Body of pancreas (tissue), 4 donors: Measurements from ENCODE around the gene CDKL5. TPM values are rescaled to one million over a fixed set of nuclear protein-coding genes. Genes with fewer than 3 reads are reported as not detected.

Experiments
- ATAC-seq: fragments of 150-250 bp; one replicate; pipeline ENCODE4 v1.9.1; 2016
- DNase-seq, 4 donors: peaks; one replicate each; pipeline ENCODE4 v3.0.0-alpha.2; 2019
- H3K27ac ChIP-seq, 4 donors: fragments of 200-600 bp; sonication (generic); 1 replicate in 3 of 4; 2 replicates in 1 of 4; pipeline versions ENCODE4 v1.5.1 to v1.6.1; 2016 to 2019; ENCODE audit warnings: mild to moderate bottlenecking in 1 of 4, mixed read lengths in 1 of 4, moderate library complexity in 1 of 4
- H3K27me3 ChIP-seq, 2 donors: fragments of 200-600 bp; sonication (generic); one replicate each; pipeline ENCODE4 v1.6.0; 2016; ENCODE audit warnings: mild to moderate bottlenecking in 1 of 2
- H3K36me3 ChIP-seq, 2 donors: fragments of 200-600 bp; sonication (generic); replicated peaks in 1 of 2; 2 replicates each; pipeline ENCODE4 v1.5.1; 2016; ENCODE audit warnings: low read depth in 2 of 2; ENCODE audit not compliant: insufficient read depth in 1 of 2
- H3K4me1 ChIP-seq: fragments of 200-600 bp; sonication (generic); one replicate; pipeline ENCODE4 v1.6.0; 2016
- H3K4me3 ChIP-seq, 2 donors: fragments of 200-600 bp; sonication (generic); 1 replicate in 1 of 2; 2 replicates in 1 of 2; pipeline ENCODE4 v1.5.1; 2016 to 2019
- H3K9me3 ChIP-seq, 3 donors: fragments of 200-600 bp; sonication (generic); 1 replicate in 2 of 3; 2 replicates in 1 of 3; pipeline ENCODE4 v1.5.1; 2016
- CTCF ChIP-seq, 7 experiments: fragments of 450-650 bp in 4 of 7; fragments of 200-600 bp in 3 of 7; sonication (generic) in 3 of 7; IDR thresholded peaks; one replicate each; pipeline ENCODE4 v1.5.1; 2016 to 2019; ENCODE audit warnings: antibody characterized with exemption in 7 of 7
- POLR2A ChIP-seq, 3 donors: fragments of 450-650 bp; IDR thresholded peaks; one replicate each; pipeline ENCODE4 v1.6.1; 2016; ENCODE audit warnings: antibody characterized with exemption in 3 of 3, mild to moderate bottlenecking in 2 of 3
- WGBS, 2 donors: methylation state at CpG; one replicate each; pipeline ENCODE4 v1.1.5; 2017; 5-methylcytosine and 5-hydroxymethylcytosine counted together
- intact Hi-C: fragments of 100-400 bp; cut with DNase I; formaldehyde crosslinking; loops from one replicate; pipeline ENCODE4 v1.15.1; 2023
- total RNA-seq, 2 donors: library from RNA; depleted of rRNA; stranded (reverse); fragments of >200 nt; gene quantifications; one replicate each; pipeline ENCODE4 v1.1.0, GENCODE V29; 2016

CDKL5 gene
- total RNA-seq, 2 donors from 2014 or later: 3.6 to 5.7 TPM

- H3K27ac ChIP-seq: peak overlapping the region in 3 of 4 donors; percentile 26 to 36 (median 28)
- ATAC-seq: no peak
- no peak for DNase-seq
- H3K4me3 ChIP-seq: no peak overlapping the region
- no peak for TF ChIP-seq CTCF (IDR thresholded peaks at IDR 0.05)
- TF ChIP-seq POLR2A (IDR thresholded peaks at IDR 0.05): no peak
- WGBS, 2 donors: 41 to 53% methylated on average over 4 to 11 of the region's 11 CpGs
- intact Hi-C loops: no loop called here
- H3K4me1 ChIP-seq: no peaks in the 10 kb centered on the region
- H3K9me3 ChIP-seq: no peaks in the 10 kb centered on the region
- no peaks in the 10 kb centered on the region for H3K36me3 ChIP-seq
- no peaks in the 10 kb centered on the region for H3K27me3 ChIP-seq
Observed at GRCh38 chrX:18394477-18394876, 30.9 kb upstream of the CDKL5 start.

GRCh38 chrX:18401848-18402213 is 23.6 kb upstream of the CDKL5 start:
- Histone ChIP-seq H3K4me3 (no peak overlapping the region), H3K4me1 (no peaks in the 10 kb centered on the region), H3K27me3 (no peaks in the 10 kb centered on the region), H3K27ac (no peak overlapping the region), H3K36me3 (no peaks in the 10 kb centered on the region), H3K9me3 (no peaks in the 10 kb centered on the region)
- DNase-seq (no peak), ATAC-seq (no peak)
- WGBS, 2 donors: 69 to 75% methylated on average over 4 of the region's 4 CpGs
- TF ChIP-seq CTCF (IDR thresholded peaks at IDR 0.05) (no peak), POLR2A (IDR thresholded peaks at IDR 0.05) (no peak)
- intact Hi-C loops: loop anchor here (10.0 kb wide), 1 partner anchor 493 kb away; no protein-coding TSS in a partner anchor

- intact Hi-C loops: loop anchor here (10.0 kb wide), 1 partner anchor 488 kb away; no protein-coding TSS in a partner anchor
- DNase-seq: no peak
- WGBS, 2 donors: 70 to 74% methylated on average over 7 to 8 of the region's 8 CpGs
- Histone ChIP-seq H3K27ac (no peak overlapping the region), H3K4me1 (no peaks in the 10 kb centered on the region), H3K36me3 (no peaks in the 10 kb centered on the region), H3K4me3 (no peak overlapping the region), H3K27me3 (no peaks in the 10 kb centered on the region), H3K9me3 (no peaks in the 10 kb centered on the region)
- ATAC-seq: no peak
- TF ChIP-seq POLR2A (IDR thresholded peaks at IDR 0.05) (no peak), CTCF (IDR thresholded peaks at IDR 0.05) (no peak)
Observed at GRCh38 chrX:18406531-18407266, 18.7 kb upstream of the CDKL5 start.

- WGBS, 2 donors: 38 to 47% methylated on average over 5 of the region's 5 CpGs
- Histone ChIP-seq H3K4me3 (no peak overlapping the region), H3K27me3 (no peaks in the 10 kb centered on the region), H3K4me1 (no peaks in the 10 kb centered on the region), H3K9me3 (no peaks in the 10 kb centered on the region), H3K27ac (no peak overlapping the region), H3K36me3 (no peaks in the 10 kb centered on the region)
- intact Hi-C loops: no loop called here
- no peak for ATAC-seq
- TF ChIP-seq POLR2A (IDR thresholded peaks at IDR 0.05) (no peak), CTCF (IDR thresholded peaks at IDR 0.05) (peak in 6 of 7 experiments; percentile 20 to 65 (median 51))
- peak; percentile 28 to 50 (median 46) for DNase-seq
Observed at GRCh38 chrX:18410038-18410437, 15.4 kb upstream of the CDKL5 start.

GRCh38 chrX:18415386-18415785 is 10.0 kb upstream of the CDKL5 start:
- DNase-seq (no peak), ATAC-seq (no peak)
- TF ChIP-seq POLR2A (IDR thresholded peaks at IDR 0.05): no peak
- TF ChIP-seq CTCF (IDR thresholded peaks at IDR 0.05): no peak
- intact Hi-C loops: no loop called here
- H3K4me3 ChIP-seq: no peak overlapping the region
- no peak overlapping the region for H3K27ac ChIP-seq
- no peaks in the 10 kb centered on the region for H3K36me3 ChIP-seq
- no peaks in the 10 kb centered on the region for H3K9me3 ChIP-seq
- H3K27me3 ChIP-seq: no peaks in the 10 kb centered on the region
- H3K4me1 ChIP-seq: no peaks in the 10 kb centered on the region
